Activated effector memory CD4-positive, alpha-beta T cell treated with anti-CD3 and anti-CD28 coated beads, Interleukin-2, amount 50 U/mL, for 16 hours (primary cell): ENCODE results near the gene CHRNA7.
"Not testable (repeated sequence)": the region's sequence is repeated elsewhere in the genome, so short reads cannot be mapped to it uniquely, and the experiment has no call there.

Experiments used
- DNase-seq: peaks from one replicate; pipeline ENCODE4 v3.0.0-alpha.2; 2020

Gene CHRNA7

DNA sequence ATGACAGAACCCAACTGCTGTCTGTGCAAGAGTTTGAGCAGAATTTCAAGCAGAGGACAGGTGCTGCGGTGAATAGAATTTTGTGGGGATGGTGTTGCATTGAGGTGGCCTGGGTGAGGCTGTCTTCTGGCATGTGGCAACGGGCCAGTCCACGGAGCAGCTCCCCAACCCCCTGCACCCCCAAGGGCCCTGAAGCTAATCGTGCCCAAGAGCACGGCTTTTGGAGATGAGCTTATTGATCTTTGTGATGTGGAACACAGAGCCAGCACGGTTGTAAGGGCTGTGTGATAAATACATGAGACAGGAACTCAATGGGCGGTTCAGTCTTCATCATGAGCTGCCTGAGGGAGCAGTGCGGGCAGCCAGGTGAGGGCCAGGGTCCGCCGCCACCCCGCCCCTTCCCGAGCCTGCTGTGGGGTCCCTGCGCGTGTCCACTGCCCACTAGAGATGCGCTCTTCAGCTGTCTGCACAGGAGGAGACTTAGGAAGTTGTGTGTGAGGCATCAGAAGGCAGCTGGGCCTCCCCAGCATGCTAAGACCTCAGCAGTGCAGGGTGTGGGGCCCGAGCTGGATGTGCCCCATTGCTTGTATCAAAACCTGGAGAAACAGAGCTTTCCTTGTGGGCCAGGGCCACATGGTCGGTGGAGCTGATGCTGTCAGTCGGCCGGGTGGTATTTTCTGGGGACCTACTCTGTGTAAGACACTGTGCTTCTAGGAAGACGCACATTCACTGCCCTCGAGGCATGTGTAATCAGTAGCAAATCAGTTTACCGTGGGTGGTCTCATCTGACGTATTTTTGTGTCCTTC is 90.5 kb downstream of the CHRNA7 start:
- no peak for DNase-seq

GRCh38 chr15:32121384-32121695 is 91.0 kb downstream of the CHRNA7 start:
- no peak for DNase-seq

- DNase-seq: no peak
These were observed 91.7 kb downstream of the CHRNA7 start for GRCh38 chr15:32122013-32122412.

DNA sequence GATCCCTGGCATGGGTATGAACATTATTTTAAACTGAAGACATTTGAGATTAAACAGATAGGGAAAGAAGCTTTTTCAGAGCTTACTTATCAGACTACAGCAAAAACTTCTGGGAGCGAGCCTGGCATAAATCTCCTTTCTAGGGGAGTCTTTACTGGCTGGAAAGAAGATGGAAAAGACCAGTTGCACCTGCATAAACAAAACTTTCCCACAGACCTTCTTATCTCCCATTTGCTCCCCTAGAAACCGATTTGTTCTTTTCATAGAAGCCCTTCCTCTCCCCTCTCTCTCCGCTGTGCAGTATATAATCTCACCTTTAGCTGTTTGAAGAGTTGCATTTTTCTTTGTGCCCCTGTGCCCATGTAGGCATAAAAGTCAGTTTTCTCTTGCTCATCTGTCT is 93.2 kb downstream of the CHRNA7 start:
- no peak for DNase-seq

GRCh38 chr15:32124726-32125125 is 94.4 kb downstream of the CHRNA7 start:
- no peak for DNase-seq

DNA sequence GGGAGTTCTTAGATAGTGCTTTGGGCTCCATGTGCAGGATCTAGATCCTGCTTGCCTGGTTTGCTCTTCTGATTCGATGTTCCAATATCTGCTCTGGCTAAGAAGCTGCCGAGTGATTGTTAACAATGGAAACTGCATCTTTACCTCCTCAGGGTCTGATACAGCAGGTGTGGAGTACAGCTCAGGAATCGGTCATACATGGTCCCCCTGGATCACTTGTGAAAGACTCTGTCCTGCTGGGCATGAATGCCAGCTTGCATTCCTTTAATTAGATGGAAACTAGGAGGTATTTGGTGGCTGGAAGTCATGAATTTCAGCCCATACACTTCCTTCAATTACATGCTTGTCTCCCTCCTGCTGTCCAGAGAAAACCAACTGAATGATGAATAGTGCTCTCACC is 95.3 kb downstream of the CHRNA7 start:
- no peak for DNase-seq

DNA sequence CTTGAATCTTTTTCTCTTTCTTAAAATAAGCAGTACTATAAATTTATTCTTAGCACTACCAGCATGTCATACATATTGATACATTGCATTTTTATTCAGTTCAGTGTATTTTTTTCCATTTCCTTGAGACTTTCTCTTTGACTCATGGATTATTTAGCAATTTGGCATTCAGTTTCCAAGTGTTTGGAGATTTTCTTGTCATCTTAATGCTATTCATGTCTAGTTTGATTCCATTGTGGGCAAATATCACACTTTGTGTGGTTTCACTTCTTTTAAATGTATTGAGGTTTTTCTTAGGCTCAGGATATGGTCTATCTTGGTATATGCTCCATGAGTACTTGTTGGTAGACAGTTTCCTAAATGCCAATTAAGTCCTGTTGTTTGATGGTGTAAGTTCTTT is 99.5 kb downstream of the CHRNA7 start:
- DNase-seq: no peak

DNA sequence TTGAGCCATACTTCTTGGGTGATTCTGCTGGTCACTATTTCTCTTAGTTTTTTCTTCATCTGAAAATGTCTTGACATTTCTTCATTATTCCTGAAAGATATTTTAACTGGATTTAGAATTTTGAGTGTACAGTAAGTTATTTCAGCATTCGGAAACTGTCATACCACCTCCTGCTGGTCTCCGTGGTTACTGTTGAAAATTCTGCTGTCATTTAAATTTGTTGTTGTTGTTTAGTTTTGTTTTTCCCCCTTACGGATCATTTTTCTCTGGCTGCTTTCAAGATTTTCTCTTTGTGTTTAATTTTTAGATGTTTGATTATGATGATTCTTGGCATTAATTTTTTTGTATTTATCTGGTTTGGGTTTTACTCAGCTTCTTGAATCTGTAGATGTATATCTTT is 100.5 kb downstream of the CHRNA7 start:
- DNase-seq: no peak

DNA sequence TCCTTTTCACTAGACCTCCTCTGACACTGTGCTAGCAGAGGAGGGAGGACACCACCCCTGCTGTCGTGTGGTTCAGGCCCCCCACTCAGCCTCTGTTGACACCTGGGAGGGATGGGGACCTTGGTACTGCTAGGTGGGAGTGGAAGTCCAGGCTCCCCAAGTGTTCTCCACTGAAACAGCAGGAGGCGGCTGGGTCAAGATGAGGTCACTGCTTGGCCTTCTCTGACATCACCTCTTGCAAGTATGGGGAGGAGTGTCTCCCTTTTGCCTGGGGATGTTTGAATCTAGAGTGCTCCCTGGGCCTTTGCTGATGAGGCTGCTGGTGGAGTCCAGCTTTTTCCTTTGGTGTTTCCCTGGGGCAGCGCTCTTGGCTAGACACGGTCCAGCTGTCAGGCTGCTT is 101.5 kb downstream of the CHRNA7 start:
- DNase-seq: no peak

DNA sequence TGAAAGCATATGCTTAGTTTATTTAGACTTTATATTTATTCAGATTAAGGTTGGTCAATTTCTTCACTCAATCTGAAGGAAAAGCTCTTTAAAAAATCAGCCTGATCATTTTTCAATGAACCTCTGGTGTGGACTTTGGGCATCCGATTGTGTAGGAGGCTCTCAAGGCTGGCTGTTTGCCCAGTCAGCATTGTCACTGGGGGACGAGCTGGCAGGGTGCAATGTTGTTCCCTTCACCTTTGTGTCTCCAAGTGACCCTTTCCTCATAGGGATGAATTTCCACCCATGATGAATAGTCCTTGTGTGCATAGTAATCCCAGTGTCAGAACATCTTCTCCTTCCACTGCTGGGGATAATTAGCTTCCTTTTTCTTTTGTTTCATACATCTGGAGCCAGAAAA is 102.5 kb downstream of the CHRNA7 start:
- DNase-seq: no peak

- DNase-seq: no peak
These were observed 104.5 kb downstream of the CHRNA7 start for GRCh38 chr15:32134842-32135241.

- DNase-seq: no peak
These were observed 105.0 kb downstream of the CHRNA7 start for GRCh38 chr15:32135335-32135734.

DNA sequence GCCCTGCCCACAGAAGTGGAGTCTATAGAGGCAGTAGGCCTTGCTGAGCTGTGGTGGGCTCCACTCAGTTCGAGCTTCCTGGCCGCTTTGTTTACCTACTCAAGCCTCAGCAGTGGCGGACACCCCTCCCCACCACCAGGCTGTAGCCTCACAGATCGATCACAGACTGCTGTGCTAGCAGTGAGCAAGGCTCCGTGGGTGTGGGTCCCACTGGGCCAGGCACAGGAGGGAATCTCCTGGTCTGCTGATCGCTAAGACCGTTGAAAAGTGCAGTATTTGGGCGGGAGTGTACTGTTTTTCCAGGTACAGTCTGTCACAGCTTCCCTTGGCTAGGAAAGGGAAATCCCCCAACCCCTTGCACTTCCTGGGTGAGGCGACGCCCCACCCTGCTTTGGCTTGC is 115.2 kb downstream of the CHRNA7 start:
- not testable (repeated sequence) for DNase-seq

DNA sequence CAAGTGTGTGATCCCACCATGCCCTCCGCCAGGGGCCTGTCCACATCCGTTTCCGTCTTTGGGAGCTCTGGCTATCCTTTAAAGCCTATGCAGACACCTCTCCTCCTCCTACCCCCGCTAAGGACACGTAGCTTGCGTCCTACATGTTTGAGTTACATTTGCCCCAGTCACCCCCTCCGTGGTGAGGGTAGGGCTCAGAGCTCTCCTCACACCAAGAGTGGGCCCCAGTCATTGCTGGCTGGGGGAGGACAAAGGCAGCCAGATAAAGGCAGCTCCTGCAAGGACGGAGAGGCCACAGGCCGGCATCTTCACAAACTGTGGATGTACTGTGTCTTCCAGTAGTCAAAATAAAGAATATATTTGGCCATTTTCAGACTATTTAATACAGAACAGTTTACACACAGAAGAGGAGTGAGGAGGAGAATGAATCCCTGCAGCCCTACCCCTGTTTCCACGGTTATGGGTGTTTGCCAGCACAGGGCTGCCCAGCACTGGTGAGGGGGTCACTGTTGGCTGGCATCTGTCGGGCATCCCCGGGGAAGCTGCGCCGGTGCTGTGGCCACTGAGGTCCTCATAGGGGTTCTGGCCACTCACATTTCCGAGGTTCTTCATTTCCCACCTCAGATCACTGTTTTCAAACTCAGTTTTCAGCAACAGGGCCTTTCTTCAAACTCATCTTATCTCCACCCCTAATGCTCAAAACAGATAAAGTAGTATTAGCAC is 118.7 kb downstream of the CHRNA7 start:
- DNase-seq: no peak

GRCh38 chr15:32152574-32152973 is 122.3 kb downstream of the CHRNA7 start:
- DNase-seq: no peak

GRCh38 chr15:32153868-32154623 is 123.7 kb downstream of the CHRNA7 start:
- DNase-seq: not testable (repeated sequence)

GRCh38 chr15:32162143-32162542 is 131.8 kb downstream of the CHRNA7 start:
- DNase-seq: not testable (repeated sequence)

- not testable (repeated sequence) for DNase-seq
These were observed 133.8 kb downstream of the CHRNA7 start for GRCh38 chr15:32164065-32164464.

DNA sequence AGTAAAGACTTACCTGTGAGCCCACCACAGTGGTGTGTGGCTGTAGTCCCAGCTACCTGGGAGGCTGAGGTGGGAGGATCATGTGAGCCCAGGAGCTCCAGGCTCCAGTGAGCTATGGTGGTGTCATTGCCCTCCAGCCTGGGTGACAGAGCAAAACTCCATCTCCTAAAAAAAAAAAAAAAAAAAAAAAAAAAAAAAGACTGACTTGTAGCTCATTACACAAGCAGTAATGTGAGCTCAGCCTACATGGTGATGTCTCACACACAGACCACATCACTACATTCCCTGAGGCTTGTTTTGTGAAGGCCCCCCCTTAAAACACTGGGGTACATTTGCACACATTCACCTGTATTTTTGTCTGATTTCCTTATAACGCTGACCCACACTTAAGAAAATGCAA is 134.4 kb downstream of the CHRNA7 start:
- DNase-seq: not testable (repeated sequence)

DNA sequence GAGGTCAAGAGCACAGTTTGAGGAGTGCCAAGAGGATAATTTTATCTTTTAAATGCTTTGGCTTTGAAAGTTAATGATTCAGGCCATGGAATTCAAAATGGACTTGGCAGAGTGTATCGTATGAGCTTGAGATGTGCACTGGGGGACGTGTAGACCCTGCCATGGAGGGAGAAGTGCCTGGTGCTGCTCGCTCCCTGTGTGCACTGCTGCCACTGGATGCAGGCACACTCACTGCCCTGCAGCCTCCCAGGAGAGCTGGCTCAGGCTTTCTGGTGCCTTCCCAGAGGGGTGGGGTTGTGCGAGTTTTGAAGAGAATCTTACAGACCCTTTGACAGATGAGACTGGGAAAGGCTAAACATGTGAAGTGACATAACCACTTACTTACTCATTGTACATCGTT is 135.5 kb downstream of the CHRNA7 start:
- DNase-seq: not testable (repeated sequence)

- not testable (repeated sequence) for DNase-seq
These were observed 136.0 kb downstream of the CHRNA7 start for GRCh38 chr15:32166270-32166669.

DNA sequence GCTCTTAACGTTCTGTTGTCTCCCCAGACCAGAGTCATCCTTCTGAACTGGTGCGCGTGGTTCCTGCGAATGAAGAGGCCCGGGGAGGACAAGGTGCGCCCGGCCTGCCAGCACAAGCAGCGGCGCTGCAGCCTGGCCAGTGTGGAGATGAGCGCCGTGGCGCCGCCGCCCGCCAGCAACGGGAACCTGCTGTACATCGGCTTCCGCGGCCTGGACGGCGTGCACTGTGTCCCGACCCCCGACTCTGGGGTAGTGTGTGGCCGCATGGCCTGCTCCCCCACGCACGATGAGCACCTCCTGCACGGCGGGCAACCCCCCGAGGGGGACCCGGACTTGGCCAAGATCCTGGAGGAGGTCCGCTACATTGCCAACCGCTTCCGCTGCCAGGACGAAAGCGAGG is 137.6 kb downstream of the CHRNA7 start:
- DNase-seq: not testable (repeated sequence)

- DNase-seq: not testable (repeated sequence)
These were observed 150.3 kb downstream of the CHRNA7 start for GRCh38 chr15:32180579-32180978.

DNA sequence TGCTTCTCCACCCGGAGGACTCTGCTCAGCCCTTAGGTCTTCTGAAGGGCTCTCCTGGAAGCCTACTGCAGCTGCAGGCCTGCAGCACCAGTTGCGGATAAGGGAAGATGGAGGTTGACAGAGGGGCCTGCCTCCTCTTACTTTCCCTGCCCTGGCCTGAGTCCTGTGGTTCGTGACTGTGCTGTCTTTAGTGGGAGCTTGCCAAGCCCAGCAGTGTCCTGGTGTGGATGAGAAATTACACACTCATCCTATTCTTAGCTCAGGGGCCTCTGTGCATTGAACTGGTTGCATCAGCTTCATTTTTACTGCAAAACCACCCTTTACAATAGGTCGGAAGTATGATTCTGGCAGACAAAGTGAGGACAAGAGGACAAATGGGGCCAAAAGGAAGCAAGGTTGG is 163.5 kb downstream of the CHRNA7 start:
- DNase-seq: not testable (repeated sequence)
